CD14-positive monocyte (primary cell): Measurements from ENCODE around the gene SSMEM1. TPM values are rescaled to one million over a fixed set of nuclear protein-coding genes. Genes with fewer than 3 reads are reported as not detected.
"Not testable (repeated sequence)": the region's sequence is repeated elsewhere in the genome, so short reads cannot be mapped to it uniquely, and the experiment has no call there.

Experiments used
- DNase-seq, 3 donors: peaks; one replicate each; pipeline ENCODE4 v3.0.0-alpha.2; 2011 to 2022
- H2AFZ ChIP-seq: 2 replicates; pipeline ENCODE4 v1.6.0; 2012; ENCODE audit warnings: mild to moderate bottlenecking, low read depth, low read length, inconsistent platforms; ENCODE audit not compliant: insufficient read depth, poor library complexity, severe bottlenecking
- H3K27ac ChIP-seq, 2 donors: 1 replicate in 1 of 2; 2 replicates in 1 of 2; pipeline ENCODE4 v1.5.1; 2012 to 2013; ENCODE audit warnings: low read length in 2 of 2, control low read depth in 1 of 2, inconsistent platforms in 1 of 2, low read depth in 1 of 2, mild to moderate bottlenecking in 1 of 2
- H3K27me3 ChIP-seq, 2 donors: one replicate each; pipeline versions ENCODE4 v1.6.0 to v1.6.1; 2011 to 2013; ENCODE audit warnings: low read length in 2 of 2; ENCODE audit not compliant: control insufficient read depth in 2 of 2, insufficient read depth in 2 of 2
- H3K36me3 ChIP-seq, 2 donors: replicated peaks in 1 of 2; 1 replicate in 1 of 2; 2 replicates in 1 of 2; pipeline versions ENCODE4 v1.5.1 to v1.6.1; 2012 to 2013; ENCODE audit warnings: low read length in 2 of 2, control low read depth in 1 of 2, inconsistent platforms in 1 of 2, mild to moderate bottlenecking in 1 of 2; ENCODE audit not compliant: insufficient read depth in 2 of 2, control insufficient read depth in 1 of 2
- H3K4me1 ChIP-seq, 2 donors: 1 replicate in 1 of 2; 2 replicates in 1 of 2; pipeline versions ENCODE4 v1.5.1 to v1.6.1; 2012 to 2013; ENCODE audit warnings: low read length in 2 of 2, control low read depth in 1 of 2, inconsistent platforms in 1 of 2, mild to moderate bottlenecking in 1 of 2, moderate library complexity in 1 of 2; ENCODE audit not compliant: insufficient read depth in 2 of 2, control insufficient read depth in 1 of 2
- H3K4me2 ChIP-seq: replicated peaks from 2 replicates; pipeline ENCODE3; 2012; ENCODE audit warnings: low read length, moderate library complexity, mild to moderate bottlenecking; ENCODE audit not compliant: poor library complexity, severe bottlenecking; ENCODE audit errors: extremely low read depth
- H3K4me3 ChIP-seq, 3 experiments: fragments of 200-600 bp in 1 of 3; sonication (generic) in 1 of 3; replicated peaks in 1 of 3; 1 replicate in 2 of 3; 2 replicates in 1 of 3; pipeline ENCODE4 v1.5.1; 2011 to 2013; ENCODE audit warnings: low read length in 3 of 3, mild to moderate bottlenecking in 3 of 3, control low read depth in 2 of 3, low read depth in 2 of 3, inconsistent platforms in 1 of 3, moderate library complexity in 1 of 3
- H3K79me2 ChIP-seq: 2 replicates; pipeline ENCODE4 v1.6.0; 2012; ENCODE audit warnings: mild to moderate bottlenecking, control low read depth, inconsistent platforms, low read length, moderate library complexity; ENCODE audit not compliant: insufficient read depth
- H3K9ac ChIP-seq: 2 replicates; pipeline ENCODE4 v1.6.0; 2017; ENCODE audit warnings: low read length, mild to moderate bottlenecking; ENCODE audit not compliant: insufficient read depth, poor library complexity, severe bottlenecking
- H3K9me3 ChIP-seq, 2 donors: replicated peaks in 1 of 2; 1 replicate in 1 of 2; 2 replicates in 1 of 2; pipeline versions ENCODE4 v1.5.1 to v1.6.1; 2012 to 2013; ENCODE audit warnings: low read length in 2 of 2, control low read depth in 1 of 2; ENCODE audit not compliant: control insufficient read depth in 1 of 2, insufficient read depth in 1 of 2
- H4K20me1 ChIP-seq: 2 replicates; pipeline ENCODE4 v1.6.0; 2012; ENCODE audit warnings: mild to moderate bottlenecking, low read length, control low read depth, moderate library complexity; ENCODE audit not compliant: insufficient read depth
- H3K27ac Mint-ChIP-seq, 7 donors: one replicate each; pipeline ENCODE4 v1.8.0; 2020; ENCODE audit warnings: mild to moderate bottlenecking in 7 of 7, mixed read lengths in 7 of 7, moderate library complexity in 6 of 7, inconsistent platforms in 2 of 7
- H3K27me3 Mint-ChIP-seq, 3 donors: one replicate each; pipeline ENCODE4 v1.8.0; 2021 to 2022; ENCODE audit warnings: low read depth in 3 of 3, mild to moderate bottlenecking in 3 of 3, mixed read lengths in 3 of 3, moderate library complexity in 3 of 3, inconsistent platforms in 1 of 3
- H3K36me3 Mint-ChIP-seq, 2 donors: one replicate each; pipeline ENCODE4 v1.8.0; 2020; ENCODE audit warnings: mixed read lengths in 2 of 2, inconsistent platforms in 1 of 2, mild to moderate bottlenecking in 1 of 2
- H3K4me1 Mint-ChIP-seq: one replicate; pipeline ENCODE4 v1.8.0; 2020; ENCODE audit warnings: mild to moderate bottlenecking, mixed read lengths
- H3K4me3 Mint-ChIP-seq, 2 donors: one replicate each; pipeline ENCODE4 v1.8.0; 2020; ENCODE audit warnings: mild to moderate bottlenecking in 2 of 2, mixed read lengths in 2 of 2, moderate library complexity in 1 of 2
- H3K9me3 Mint-ChIP-seq, 7 donors: one replicate each; pipeline ENCODE4 v1.8.0; 2020 to 2022; ENCODE audit warnings: mixed read lengths in 7 of 7, mild to moderate bottlenecking in 6 of 7, moderate library complexity in 6 of 7, inconsistent platforms in 2 of 7
- WGBS: methylation state at CpG from one replicate; pipeline ENCODE4 v1.1.5; 2013; ENCODE audit warnings: missing lambda C conversion rate; ENCODE audit not compliant: insufficient coverage; 5-methylcytosine and 5-hydroxymethylcytosine counted together
- intact Hi-C, 2 donors: fragments of 100-400 bp; cut with micrococcal nuclease; formaldehyde crosslinking; loops; one replicate each; pipeline versions ENCODE4 v1.15.0 to v1.15.1; 2023
- polyA plus RNA-seq, 3 donors: library from polyadenylated mRNA; depleted of rRNA in 1 of 3; unstranded in 2 of 3; stranded (reverse) in 1 of 3; fragments of 300-500 nt in 2 of 3; fragments of >200 nt in 1 of 3; fragmentation: Illumina TruSeq in 2 of 3; gene quantifications; 1 replicate in 2 of 3; 2 replicates in 1 of 3; pipeline ENCODE4 v1.2.3, GENCODE V29; 2012 to 2021

The SSMEM1 gene
- polyA plus RNA-seq, 3 donors = not detected

- not testable (repeated sequence) for H3K4me2 ChIP-seq, H2AFZ ChIP-seq, H3K9ac ChIP-seq, H3K27ac Mint-ChIP-seq, H3K36me3 ChIP-seq, H3K4me3 Mint-ChIP-seq, H3K4me1 ChIP-seq, DNase-seq, H3K4me3 ChIP-seq, H3K27me3 ChIP-seq, H3K27ac ChIP-seq, H3K79me2 ChIP-seq, H3K9me3 ChIP-seq, H3K36me3 Mint-ChIP-seq, H4K20me1 ChIP-seq, H3K27me3 Mint-ChIP-seq
- H3K4me1 Mint-ChIP-seq = peaks cover 18% of the 10 kb centered on the region
- no CpG with 5 or more reads among the region's 1 CpG for WGBS
- peaks cover 5 to 17% (median 7%) of the 10 kb centered on the region in 7 donors for H3K9me3 Mint-ChIP-seq
- intact Hi-C loops = loop anchor here in 1 of 2 donors (10.0 kb wide), 1 partner anchor 508 kb away; no protein-coding TSS in a partner anchor
Observed at GRCh38 chr7:130246491-130246890, 38.8 kb downstream of the SSMEM1 start.

- not testable (repeated sequence) for H4K20me1 ChIP-seq, DNase-seq, H3K4me3 Mint-ChIP-seq, H3K4me3 ChIP-seq, H3K36me3 ChIP-seq, H3K79me2 ChIP-seq, H2AFZ ChIP-seq, H3K27me3 Mint-ChIP-seq, H3K36me3 Mint-ChIP-seq, H3K27ac Mint-ChIP-seq, H3K27me3 ChIP-seq, H3K9me3 ChIP-seq, H3K4me2 ChIP-seq, H3K27ac ChIP-seq, H3K9ac ChIP-seq, H3K4me1 Mint-ChIP-seq, H3K4me1 ChIP-seq
- WGBS = 100% methylated on average over 3 of the region's 5 CpGs
- intact Hi-C loops = loop anchor here in 1 of 2 donors (10.0 kb wide), 1 partner anchor 506 kb away; no protein-coding TSS in a partner anchor
- H3K9me3 Mint-ChIP-seq = peaks cover 8 to 31% (median 17%) of the 10 kb centered on the region in 7 donors
Observed at GRCh38 chr7:130248842-130249241, 41.2 kb downstream of the SSMEM1 start.

- not testable (repeated sequence) for H3K4me3 Mint-ChIP-seq, H2AFZ ChIP-seq, H3K4me1 ChIP-seq, DNase-seq, H3K27me3 ChIP-seq, H3K4me1 Mint-ChIP-seq, H3K9me3 ChIP-seq, H3K9ac ChIP-seq, H3K36me3 Mint-ChIP-seq, H3K4me3 ChIP-seq, H3K27ac ChIP-seq, H4K20me1 ChIP-seq, H3K4me2 ChIP-seq, H3K27me3 Mint-ChIP-seq, H3K36me3 ChIP-seq, H3K27ac Mint-ChIP-seq, H3K79me2 ChIP-seq
- intact Hi-C loops = loop anchor here in 1 of 2 donors (10.0 kb wide), 1 partner anchor 505 kb away; no protein-coding TSS in a partner anchor
- peaks cover 12 to 35% (median 21%) of the 10 kb centered on the region in 7 donors for H3K9me3 Mint-ChIP-seq
- WGBS = no CpG with 5 or more reads among the region's 3 CpGs
Observed at GRCh38 chr7:130249626-130250025, 42.0 kb downstream of the SSMEM1 start.
